ENCODE results near the gene KMT5B.

DNA sequence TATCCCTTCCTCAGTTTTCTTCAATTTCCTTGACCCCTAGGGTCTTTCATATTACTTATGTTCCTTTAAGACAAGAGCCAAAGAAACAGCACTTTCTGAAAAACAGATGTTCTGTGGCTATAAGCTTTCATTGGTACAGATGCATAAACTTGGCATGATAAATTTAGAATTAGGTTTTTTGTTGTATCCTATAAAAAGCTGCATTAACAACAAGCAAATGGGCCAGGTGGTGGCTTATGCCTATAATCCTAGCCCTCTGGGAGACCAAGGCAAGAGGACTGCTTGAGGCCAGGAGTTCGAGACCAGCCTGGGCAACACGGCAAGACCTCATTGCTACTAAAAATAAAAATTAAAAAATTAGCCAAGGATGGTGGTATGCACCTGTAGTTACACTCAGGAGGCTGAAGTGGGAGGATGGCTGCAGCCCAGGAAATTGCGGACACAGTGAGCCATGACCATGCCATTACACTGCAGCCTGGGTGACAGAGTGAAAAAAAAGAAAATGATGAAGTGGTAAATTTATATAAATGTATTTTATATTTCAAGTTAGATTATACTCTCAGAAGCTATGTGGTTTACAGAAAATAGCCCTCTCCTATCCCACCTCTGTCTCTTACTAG, 18.3 kb downstream of the KMT5B start:
- TF ChIP-seq, protein P1, sequence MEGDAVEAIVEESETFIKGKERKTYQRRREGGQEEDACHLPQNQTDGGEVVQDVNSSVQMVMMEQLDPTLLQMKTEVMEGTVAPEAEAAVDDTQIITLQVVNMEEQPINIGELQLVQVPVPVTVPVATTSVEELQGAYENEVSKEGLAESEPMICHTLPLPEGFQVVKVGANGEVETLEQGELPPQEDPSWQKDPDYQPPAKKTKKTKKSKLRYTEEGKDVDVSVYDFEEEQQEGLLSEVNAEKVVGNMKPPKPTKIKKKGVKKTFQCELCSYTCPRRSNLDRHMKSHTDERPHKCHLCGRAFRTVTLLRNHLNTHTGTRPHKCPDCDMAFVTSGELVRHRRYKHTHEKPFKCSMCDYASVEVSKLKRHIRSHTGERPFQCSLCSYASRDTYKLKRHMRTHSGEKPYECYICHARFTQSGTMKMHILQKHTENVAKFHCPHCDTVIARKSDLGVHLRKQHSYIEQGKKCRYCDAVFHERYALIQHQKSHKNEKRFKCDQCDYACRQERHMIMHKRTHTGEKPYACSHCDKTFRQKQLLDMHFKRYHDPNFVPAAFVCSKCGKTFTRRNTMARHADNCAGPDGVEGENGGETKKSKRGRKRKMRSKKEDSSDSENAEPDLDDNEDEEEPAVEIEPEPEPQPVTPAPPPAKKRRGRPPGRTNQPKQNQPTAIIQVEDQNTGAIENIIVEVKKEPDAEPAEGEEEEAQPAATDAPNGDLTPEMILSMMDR (conservative IDR thresholded peaks at IDR 0.05; ENCODE audit: low read length): no peak
- no peak for TF ChIP-seq EZH2phosphoT487 (IDR thresholded peaks at IDR 0.05; ENCODE audit: borderline replicate concordance)
